ENCODE measurements around the gene MED13.
A peak's percentile ranks its signal among the peaks of the same experiment; 100 is the strongest.
"Not testable (repeated sequence)": the region's sequence is repeated elsewhere in the genome, so short reads cannot be mapped to it uniquely, and the experiment has no call there.

Gene MED13

DNA sequence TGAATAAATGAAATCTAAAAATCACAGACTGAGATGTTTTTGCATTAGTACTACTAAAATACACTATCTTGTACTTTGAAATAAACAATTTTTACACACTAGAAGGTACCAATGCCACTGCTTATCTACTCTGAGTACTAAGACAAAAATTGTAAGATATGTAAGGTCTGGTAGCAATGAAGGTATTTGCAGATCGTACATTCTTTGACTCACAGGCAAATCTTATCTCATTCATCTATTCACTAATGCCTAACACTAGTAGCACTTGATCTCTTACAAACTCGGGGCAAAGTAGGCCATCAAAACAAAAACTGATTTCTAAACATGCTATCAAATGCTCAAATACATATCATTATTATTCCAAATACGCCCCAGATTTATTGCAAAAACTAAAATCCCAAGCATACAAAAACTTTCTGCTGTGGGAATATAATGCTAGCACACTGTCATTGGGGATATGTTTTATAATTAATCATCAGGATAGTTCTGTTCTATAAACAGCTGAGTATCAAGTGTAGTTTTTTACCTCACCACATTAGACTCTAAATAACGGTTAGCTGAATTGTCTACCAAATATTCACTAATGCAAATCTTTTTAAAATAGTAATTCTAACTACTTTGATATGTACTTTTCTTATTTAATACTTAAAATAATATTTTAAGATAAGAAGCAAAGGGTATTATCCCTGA, 68.0 kb downstream of the MED13 start:
- DNase-seq (ENCODE audit: low read depth in 2 of 2), result no peak

DNA sequence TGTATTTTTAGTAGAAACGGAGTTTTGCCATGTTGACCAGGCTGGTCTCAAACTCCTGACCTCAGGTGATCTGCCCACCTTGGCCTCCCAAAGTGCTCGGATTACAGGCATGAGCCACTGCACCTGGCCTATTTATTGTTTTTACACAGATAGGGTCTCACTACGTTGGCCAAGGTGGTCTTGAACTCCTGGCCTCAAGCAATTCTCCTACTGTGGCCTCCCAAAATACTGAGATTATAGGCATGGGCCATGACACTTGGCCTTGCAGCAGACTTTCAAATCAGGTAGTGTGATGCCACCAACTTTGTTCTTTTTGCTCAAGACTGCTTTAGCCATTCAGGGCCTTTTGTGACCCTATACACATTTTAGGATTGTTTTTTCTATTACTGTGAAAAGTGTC, 75.6 kb downstream of the MED13 start:
- DNase-seq (ENCODE audit: low read depth in 2 of 2), result no peak

DNA sequence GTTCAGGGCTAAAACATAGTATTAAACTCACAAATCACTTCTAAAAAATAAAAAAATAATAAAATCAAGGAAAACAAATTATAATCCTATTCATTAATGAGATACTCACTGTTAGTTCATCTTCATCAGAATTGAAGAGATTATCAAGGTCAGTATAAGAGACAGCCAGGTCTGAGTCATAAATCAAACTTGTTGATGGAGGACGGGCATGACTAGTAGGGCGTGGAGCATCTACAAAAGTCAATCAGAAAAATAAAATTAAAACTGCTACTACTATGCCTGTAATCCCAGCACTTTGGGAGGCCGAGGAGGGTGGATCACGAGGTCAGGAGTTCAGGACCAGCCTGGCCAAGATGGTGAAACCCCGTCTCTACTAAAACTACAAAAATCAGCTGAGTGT, 78.2 kb downstream of the MED13 start:
- no peak for DNase-seq (ENCODE audit: low read depth in 2 of 2)

- no peak for DNase-seq (ENCODE audit: low read depth in 2 of 2)
Measured at GRCh38 chr17:61984821-61985220, 80.3 kb downstream of the MED13 start.

DNA sequence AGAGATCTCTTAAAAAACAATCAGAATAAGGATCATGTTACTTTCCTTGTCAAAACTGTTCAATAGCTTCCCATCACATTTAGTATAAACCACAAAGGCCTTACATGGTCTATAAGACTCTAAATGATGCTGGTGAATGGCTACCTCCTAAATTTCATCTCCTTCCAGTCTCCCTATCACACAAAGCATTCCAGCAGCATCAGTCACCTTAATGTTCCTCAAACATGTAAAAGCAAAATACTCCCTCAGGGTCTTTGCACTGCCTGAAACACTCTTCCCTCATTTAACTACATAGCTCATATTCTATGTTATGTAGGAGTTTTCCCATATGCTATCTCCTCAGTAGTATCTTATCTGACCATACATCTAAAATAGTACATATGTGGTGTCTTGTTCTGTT, 83.8 kb downstream of the MED13 start:
- DNase-seq (ENCODE audit: low read depth in 2 of 2), result no peak

DNA sequence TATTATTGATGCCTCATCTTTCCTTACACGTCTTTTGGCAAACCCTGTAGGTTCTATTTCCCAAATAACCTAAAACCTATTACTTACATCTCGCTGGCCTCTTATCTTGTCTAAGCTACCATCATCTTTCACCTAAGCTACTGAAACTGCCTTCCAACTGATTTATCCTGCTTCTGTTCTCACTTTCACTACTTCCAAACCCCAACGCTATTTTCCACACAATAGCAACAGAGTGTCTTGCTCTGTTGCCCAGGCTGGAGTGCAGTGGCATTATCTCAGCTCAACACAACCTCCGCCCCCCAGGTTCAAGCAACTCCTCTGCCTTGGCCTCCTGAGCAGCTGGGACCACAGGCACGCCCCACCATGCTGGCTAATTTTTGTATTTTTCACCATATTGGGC, 84.5 kb downstream of the MED13 start:
- no peak for DNase-seq (ENCODE audit: low read depth in 2 of 2)

DNA sequence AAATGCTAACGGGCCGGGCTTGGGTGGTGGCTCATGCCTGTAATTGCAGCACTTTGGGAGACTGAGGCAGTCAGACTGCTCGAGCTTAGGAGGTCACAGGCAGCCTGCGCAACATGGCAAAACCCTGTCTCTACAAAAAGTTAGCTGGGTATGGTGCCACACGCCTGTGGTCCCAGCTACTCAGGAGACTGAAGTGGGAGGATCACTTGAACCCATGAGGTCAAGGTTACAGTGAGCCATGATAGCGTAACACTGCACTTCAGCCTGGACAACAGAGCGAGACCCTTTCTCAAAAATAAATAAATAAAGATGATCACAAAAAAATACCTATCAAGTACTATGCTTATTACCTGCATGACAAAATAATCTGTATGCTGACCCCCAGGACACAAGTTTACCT, 91.0 kb downstream of the MED13 start:
- no peak for DNase-seq (ENCODE audit: low read depth in 2 of 2)

- DNase-seq (ENCODE audit: low read depth in 2 of 2), result no peak
Measured at GRCh38 chr17:61972311-61972710, 92.8 kb downstream of the MED13 start.

- DNase-seq (ENCODE audit: low read depth in 2 of 2), result no peak
Measured at GRCh38 chr17:61970030-61970429, 95.0 kb downstream of the MED13 start.

- DNase-seq (ENCODE audit: low read depth in 2 of 2), result no peak
Measured at GRCh38 chr17:61968757-61969156, 96.3 kb downstream of the MED13 start.

DNA sequence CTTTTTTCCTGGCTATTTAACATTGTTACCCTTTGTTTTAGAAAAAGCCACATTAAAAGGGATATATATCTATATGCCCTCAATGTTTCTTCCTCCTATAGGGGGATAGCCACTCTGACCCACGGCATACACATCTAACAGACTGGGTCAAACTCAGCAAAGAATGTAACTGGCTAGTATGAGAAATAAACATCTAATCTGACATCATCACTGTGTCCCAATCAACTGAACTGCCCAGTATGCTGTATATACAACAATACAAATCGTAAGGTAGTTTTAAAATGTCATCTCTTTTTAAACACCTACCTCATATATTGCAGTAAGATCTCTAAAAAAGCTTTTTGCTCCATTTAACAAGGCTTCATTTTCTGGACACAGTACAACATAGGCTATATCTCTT, 97.3 kb downstream of the MED13 start:
- DNase-seq (ENCODE audit: low read depth in 2 of 2), result no peak

DNA sequence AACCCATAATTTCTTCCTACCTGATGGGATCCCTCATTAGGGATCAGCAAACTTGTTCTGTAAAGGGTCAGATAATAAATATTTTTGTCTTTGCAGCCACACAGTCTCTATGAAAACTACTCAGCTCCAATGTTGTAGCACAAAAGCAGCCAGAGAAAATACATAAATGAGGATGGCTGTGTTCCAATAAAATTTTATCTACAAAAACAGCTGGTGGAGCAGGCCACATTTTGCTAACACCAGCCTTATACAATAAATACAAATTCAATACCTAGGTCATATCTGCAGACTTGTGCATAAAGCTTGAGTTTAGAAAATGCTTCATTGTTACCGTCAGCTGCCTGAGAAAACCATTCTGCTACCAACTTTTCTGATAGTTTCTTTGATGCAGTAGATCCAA, 98.9 kb downstream of the MED13 start:
- no peak for DNase-seq (ENCODE audit: low read depth in 2 of 2)

DNA sequence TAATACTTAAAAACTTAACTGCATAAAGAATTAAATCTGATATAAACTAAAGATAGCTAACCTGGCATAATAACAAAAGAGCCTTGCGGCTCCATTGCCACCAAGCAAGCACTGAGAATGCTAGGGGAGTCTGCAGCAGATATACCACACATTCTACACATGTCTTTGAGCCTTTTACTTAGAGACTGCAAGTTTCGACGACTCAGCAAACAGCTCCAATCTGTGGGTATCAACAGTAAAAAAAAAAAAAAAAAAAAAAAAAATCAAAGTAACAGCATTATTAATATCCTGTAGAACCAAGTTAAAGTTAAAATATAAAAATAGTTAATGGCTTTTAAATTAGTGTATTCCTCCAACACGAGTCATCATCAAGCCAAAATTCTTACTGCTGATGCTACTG, 109.5 kb downstream of the MED13 start:
- DNase-seq (ENCODE audit: low read depth in 2 of 2), result no peak

- DNase-seq (ENCODE audit: low read depth in 2 of 2), result no peak
Measured at GRCh38 chr17:61947367-61948078, 117.6 kb downstream of the MED13 start.

DNA sequence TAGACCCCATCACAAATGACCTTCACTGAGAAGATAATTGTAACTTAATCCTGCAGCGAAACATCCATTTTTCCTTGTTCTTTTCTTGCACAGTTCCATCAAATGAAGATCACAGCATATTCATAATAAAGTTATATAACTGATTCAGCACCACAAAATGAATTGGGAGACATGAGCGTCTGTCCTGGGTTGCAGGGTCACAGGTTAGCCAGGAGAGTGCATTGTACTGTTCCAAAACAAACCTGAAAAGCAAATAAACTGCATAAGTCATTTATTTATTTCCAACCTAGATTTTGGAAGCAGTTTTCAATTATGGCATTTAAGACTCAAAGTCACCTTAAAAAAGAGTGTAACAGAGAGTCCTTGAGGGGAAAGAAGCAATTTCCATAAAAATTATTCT, 118.7 kb downstream of the MED13 start:
- no peak for DNase-seq (ENCODE audit: low read depth in 2 of 2)

DNA sequence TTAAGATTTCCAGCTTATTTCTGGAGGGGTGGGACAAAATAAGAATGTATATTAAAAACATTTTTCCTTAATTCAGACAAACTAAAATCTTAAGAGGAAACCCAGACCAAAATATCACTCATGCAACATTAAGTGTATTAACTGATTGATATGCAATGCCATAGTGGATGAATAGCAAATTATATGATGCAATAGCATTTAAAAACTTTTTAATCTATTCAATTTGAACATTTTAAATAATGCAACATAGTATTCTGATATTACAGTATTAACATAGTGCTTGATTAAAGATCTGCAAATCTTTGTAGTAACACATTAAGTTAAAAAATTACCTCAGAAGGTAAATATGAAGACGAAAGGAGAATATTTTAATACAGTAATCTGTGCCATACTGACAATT, 122.0 kb downstream of the MED13 start:
- DNase-seq (ENCODE audit: low read depth in 2 of 2), result no peak

DNA sequence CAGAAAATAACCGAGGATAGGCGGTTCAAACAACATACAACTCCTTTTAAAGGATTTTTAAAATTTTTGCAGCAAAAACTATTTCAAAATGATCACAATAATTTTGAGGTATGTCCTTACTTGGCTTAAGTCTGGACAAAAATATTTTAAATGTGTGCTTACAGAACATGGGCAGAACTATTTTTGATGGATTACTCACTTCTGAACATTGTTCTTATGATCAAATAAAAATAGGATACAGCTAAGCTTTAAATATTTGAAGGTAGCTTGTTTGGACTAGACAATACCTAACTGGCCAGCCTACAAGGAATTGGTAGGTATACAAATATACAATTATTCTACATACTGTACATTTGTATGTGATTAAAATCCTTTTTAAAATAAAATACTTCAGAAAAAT, 123.0 kb downstream of the MED13 start:
- DNase-seq (ENCODE audit: low read depth in 2 of 2), result no peak

DNA sequence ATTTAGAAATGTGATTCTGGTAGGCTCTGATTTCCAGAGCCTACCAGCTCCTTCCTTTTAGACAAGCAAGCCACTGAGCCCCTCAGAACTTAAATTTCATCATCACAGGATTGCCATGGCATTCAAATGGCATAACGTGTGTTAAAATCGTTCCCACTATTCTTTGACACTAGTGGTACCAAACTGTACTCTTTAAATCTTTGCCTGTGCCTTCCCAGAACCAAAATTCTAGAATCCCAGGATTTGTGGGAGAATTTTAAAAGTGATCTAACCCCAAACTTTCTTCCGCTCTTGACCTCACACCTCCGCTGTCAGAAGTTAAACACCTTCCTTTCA, 137.0 kb downstream of the MED13 start:
- no peak for DNase-seq (ENCODE audit: low read depth in 2 of 2)

DNA sequence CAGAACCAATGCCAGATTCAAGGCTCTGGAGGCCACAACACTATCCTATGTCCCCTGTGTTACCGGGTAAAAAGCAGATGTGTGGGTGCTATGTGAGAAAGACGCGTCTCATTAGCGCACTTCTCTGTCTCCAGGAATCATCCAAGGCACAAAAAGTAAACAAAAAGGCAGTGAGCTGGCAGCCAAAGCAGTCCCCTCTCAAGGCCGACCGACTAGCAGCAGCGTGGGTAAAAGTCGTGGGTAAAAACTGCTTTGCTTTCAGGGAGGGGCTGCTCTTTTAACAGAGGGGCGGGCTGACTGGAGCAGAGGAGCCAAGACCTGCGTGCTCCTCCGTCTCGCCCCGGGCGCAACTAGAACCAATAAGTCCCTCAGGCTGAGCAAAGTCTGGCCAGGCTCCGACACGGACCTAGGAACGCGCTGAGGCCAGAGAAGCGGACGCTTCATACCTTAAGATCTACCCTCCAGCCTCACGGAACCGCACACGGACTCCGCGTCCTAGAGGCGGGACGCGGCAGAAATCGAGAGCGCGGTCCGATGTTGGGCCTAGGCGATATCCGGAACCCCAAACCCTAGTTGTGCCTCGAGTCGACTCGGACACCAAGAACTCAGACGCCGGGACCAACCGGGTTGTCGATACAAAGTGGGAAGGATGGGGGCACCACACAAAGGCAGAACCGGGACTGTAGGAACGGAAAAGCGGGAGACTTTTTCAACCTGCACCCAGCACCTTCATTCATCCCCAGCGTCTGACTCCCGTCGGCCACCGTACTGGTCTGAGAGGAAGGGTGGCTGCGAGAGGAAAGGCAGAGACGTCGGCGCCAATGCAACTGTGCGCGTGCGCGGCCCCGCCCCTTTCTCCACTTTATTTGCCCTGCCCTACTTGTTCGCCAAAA, 137.6 kb downstream of the MED13 start, which contains the start of gene INTS2:
TSS of gene INTS2 (minus strand) at position 775 of the 893 bp plus-strand sequence. CDS start 1,338 bp downstream, outside the sequence.
- DNase-seq (ENCODE audit: low read depth in 2 of 2), result peak; percentile 90 to 94

DNA sequence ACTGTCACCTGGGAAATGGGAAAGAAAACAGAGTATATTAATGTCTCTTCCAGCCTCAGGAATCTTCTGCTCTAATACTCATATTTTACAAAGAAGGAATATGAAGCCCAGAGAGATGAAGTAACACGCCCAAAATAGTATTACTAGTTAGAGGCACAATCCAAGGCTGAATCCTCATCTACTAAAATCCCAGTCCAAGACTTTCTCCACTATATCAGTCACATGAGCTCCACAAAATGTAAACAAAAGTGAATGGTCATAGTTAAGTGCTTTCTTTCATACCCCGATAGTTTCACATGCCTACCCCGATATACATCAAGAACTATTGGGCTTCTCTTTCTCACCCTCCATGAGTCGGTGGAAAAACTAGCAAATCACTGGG, 138.3 kb downstream of the MED13 start:
- DNase-seq (ENCODE audit: low read depth in 2 of 2), result no peak

DNA sequence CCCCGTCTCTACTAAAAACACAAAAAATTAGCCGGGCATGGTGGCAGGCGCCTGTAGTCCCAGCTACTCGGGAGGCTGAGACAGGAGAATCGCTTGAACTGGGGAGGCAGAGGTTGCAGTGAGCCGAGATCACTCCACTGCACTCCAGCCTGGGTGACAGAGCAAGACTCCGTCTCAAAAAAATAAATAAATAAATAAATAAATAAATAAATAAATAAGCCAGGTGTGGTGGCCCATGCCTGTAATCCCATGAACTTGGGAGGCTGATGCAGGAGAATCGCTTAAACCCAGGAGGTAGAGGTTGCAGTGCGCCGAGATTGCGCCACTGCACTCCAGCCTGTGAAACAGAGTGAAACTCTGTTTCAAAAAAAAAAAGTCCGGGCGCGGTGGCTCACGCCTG, 149.9 kb downstream of the MED13 start:
- not testable (repeated sequence) for DNase-seq (ENCODE audit: low read depth in 2 of 2)

GRCh38 chr17:61908292-61909037, 156.6 kb downstream of the MED13 start:
- no peak for DNase-seq (ENCODE audit: low read depth in 2 of 2)

Measured in stimulated activated CD4-positive, alpha-beta T cell treated with anti-CD3 and anti-CD28 coated beads, Interleukin-12 subunit alpha, Interleukin-12 subunit beta, amount 100 ng/mL, for 24 hours (primary cell).